Sigmoid colon (tissue), 7 donors: Measurements from ENCODE around the gene OCRL. TPM values are rescaled to one million over a fixed set of nuclear protein-coding genes. Genes with fewer than 3 reads are reported as not detected.

Source experiments
- DNase-seq: peaks from one replicate; pipeline ENCODE4 v3.0.0-alpha.2; 2019
- H3K27ac ChIP-seq, 4 donors: fragments of 200-600 bp; sonication (generic); one replicate each; pipeline ENCODE4 v1.5.1; 2016 to 2019; ENCODE audit warnings: mild to moderate bottlenecking in 1 of 4
- H3K27me3 ChIP-seq, 3 donors: fragments of 200-600 bp; sonication (generic); one replicate each; pipeline ENCODE4 v1.5.1; 2019; ENCODE audit warnings: mild to moderate bottlenecking in 1 of 3
- H3K36me3 ChIP-seq, 4 donors: fragments of 200-600 bp; sonication (generic); one replicate each; pipeline ENCODE4 v1.5.1; 2016 to 2019
- H3K4me1 ChIP-seq, 4 donors: fragments of 200-600 bp; sonication (generic); one replicate each; pipeline ENCODE4 v1.5.1; 2017 to 2019
- H3K4me3 ChIP-seq, 4 donors: fragments of 200-600 bp; sonication (generic); one replicate each; pipeline ENCODE4 v1.5.1; 2017 to 2019; ENCODE audit warnings: mild to moderate bottlenecking in 2 of 4, moderate library complexity in 1 of 4
- H3K9me3 ChIP-seq, 4 donors: fragments of 200-600 bp in 3 of 4; sonication (generic) in 3 of 4; one replicate each; pipeline versions ENCODE4 v1.5.1 to v1.6.1; 2013 to 2019
- CTCF ChIP-seq, 4 experiments: fragments of 450-650 bp in 3 of 4; fragments of 200-600 bp in 1 of 4; IDR thresholded peaks; one replicate each; pipeline ENCODE4 v1.5.1; 2016 to 2019; ENCODE audit warnings: antibody characterized with exemption in 4 of 4, mild to moderate bottlenecking in 3 of 4, moderate library complexity in 2 of 4
- EP300 ChIP-seq, 4 donors: sonication (generic); formaldehyde crosslinking; IDR thresholded peaks; one replicate each; pipeline ENCODE4 v1.6.1; 2017; ENCODE audit warnings: antibody characterized with exemption in 4 of 4
- POLR2A ChIP-seq, 2 donors: fragments of 450-650 bp; IDR thresholded peaks; one replicate each; pipeline ENCODE4 v1.6.1; 2016; ENCODE audit warnings: antibody characterized with exemption in 2 of 2, mild to moderate bottlenecking in 2 of 2, moderate library complexity in 2 of 2
- POLR2AphosphoS5 ChIP-seq, 4 donors: sonication (generic); formaldehyde crosslinking; IDR thresholded peaks; one replicate each; pipeline ENCODE4 v1.6.1; 2017; ENCODE audit warnings: antibody characterized with exemption in 4 of 4
- WGBS, 2 donors: extraction: QIAGEN DNeasy Blood & Tissue Kit; methylation state at CpG; one replicate each; pipeline ENCODE4 v1.1.7; 2013; 5-methylcytosine and 5-hydroxymethylcytosine counted together
- intact Hi-C: fragments of 100-400 bp; cut with DNase I; formaldehyde crosslinking; loops from one replicate; pipeline ENCODE4 v1.15.1; 2023
- polyA plus RNA-seq, 3 donors: library from polyadenylated mRNA; stranded (reverse); fragments of 200-250 nt; gene quantifications; one replicate each; pipeline ENCODE4 v1.2.3, GENCODE V29; 2013
- total RNA-seq, 4 donors: library from RNA; depleted of rRNA; stranded (reverse); fragments of >200 nt; gene quantifications; one replicate each; pipeline ENCODE4 v1.1.0, GENCODE V29; 2016
- donor health status: healthy with polysubstance abuse.
- donor health status: Bipolar disorder and iron deficiency.
- donor health status: healthy.

The OCRL gene
- total and polyA plus RNA-seq, 7 donors: 12.2 to 24.1 (median 15.1) TPM

GRCh38 chrX:129524250-129524850 is 15.7 kb upstream of the OCRL start:
- peak overlapping the region in 2 of 4 donors; percentile 91 to 94 for H3K27ac ChIP-seq
- peaks cover 0 to 16% (median 6%) of the 10 kb centered on the region in 4 donors for H3K4me1 ChIP-seq
- no peaks in the 10 kb centered on the region for H3K9me3 ChIP-seq
- intact Hi-C loops: no loop called here
- TF ChIP-seq CTCF (IDR thresholded peaks at IDR 0.05) (no peak), EP300 (IDR thresholded peaks at IDR 0.05) (no peak), POLR2AphosphoS5 (IDR thresholded peaks at IDR 0.05) (no peak)
- H3K27me3 ChIP-seq: no peaks in the 10 kb centered on the region
- no peaks in the 10 kb centered on the region for H3K36me3 ChIP-seq
- 55 to 84% methylated on average over 3 of the region's 3 CpGs for WGBS, 2 donors
- no peak for DNase-seq
- peak overlapping the region in 1 of 4 donors; percentile 87 for H3K4me3 ChIP-seq

- TF ChIP-seq POLR2A (IDR thresholded peaks at IDR 0.05): no peak
- no peak for TF ChIP-seq CTCF (IDR thresholded peaks at IDR 0.05)
- TF ChIP-seq POLR2AphosphoS5 (IDR thresholded peaks at IDR 0.05): no peak
- DNase-seq: no peak
- intact Hi-C loops: no loop called here
- Histone ChIP-seq H3K36me3 (no peaks in the 10 kb centered on the region), H3K4me1 (peaks cover 0 to 16% (median 6%) of the 10 kb centered on the region in 4 donors), H3K9me3 (no peaks in the 10 kb centered on the region), H3K27ac (no peak overlapping the region), H3K4me3 (no peak overlapping the region), H3K27me3 (no peaks in the 10 kb centered on the region)
- 36 to 41% methylated on average over 4 of the region's 4 CpGs for WGBS, 2 donors
These were observed 14.9 kb upstream of the OCRL start for GRCh38 chrX:129525162-129525561.

GRCh38 chrX:129525896-129526295 is 14.2 kb upstream of the OCRL start:
- peaks cover 0 to 11% (median 5%) of the 10 kb centered on the region in 4 donors for H3K4me1 ChIP-seq
- 43 to 65% methylated on average over 3 of the region's 3 CpGs for WGBS, 2 donors
- intact Hi-C loops: no loop called here

GRCh38 chrX:129529685-129530281 is 10.3 kb upstream of the OCRL start:
- Histone ChIP-seq H3K9me3 (no peaks in the 10 kb centered on the region), H3K4me1 (no peaks in the 10 kb centered on the region), H3K27ac (peak overlapping the region in 3 of 4 donors; percentile 10 to 13 (median 10)), H3K4me3 (no peak overlapping the region), H3K27me3 (no peaks in the 10 kb centered on the region), H3K36me3 (no peaks in the 10 kb centered on the region)
- no peak for DNase-seq
- WGBS, 2 donors: 71 to 75% methylated on average over 4 of the region's 4 CpGs
- intact Hi-C loops: no loop called here
- no peak for TF ChIP-seq CTCF (IDR thresholded peaks at IDR 0.05)
- TF ChIP-seq EP300 (IDR thresholded peaks at IDR 0.05): no peak
- no peak for TF ChIP-seq POLR2AphosphoS5 (IDR thresholded peaks at IDR 0.05)
- TF ChIP-seq POLR2A (IDR thresholded peaks at IDR 0.05): no peak

More at GRCh38 chrX:129525896-129526295, 14.2 kb upstream of the OCRL start:
- Histone ChIP-seq H3K36me3 (no peaks in the 10 kb centered on the region), H3K27me3 (no peaks in the 10 kb centered on the region), H3K4me3 (no peak overlapping the region), H3K27ac (no peak overlapping the region), H3K9me3 (no peaks in the 10 kb centered on the region)
- TF ChIP-seq EP300 (IDR thresholded peaks at IDR 0.05) (no peak), CTCF (IDR thresholded peaks at IDR 0.05) (no peak), POLR2A (IDR thresholded peaks at IDR 0.05) (no peak), POLR2AphosphoS5 (IDR thresholded peaks at IDR 0.05) (no peak)
- no peak for DNase-seq
